ENCODE data around the gene NFE2L1. TPM values are rescaled to one million over a fixed set of nuclear protein-coding genes. Genes with fewer than 3 reads are reported as not detected.
"Not testable (repeated sequence)": the region's sequence is repeated elsewhere in the genome, so short reads cannot be mapped to it uniquely, and the experiment has no call there.

The NFE2L1 gene
- total RNA-seq, 1 experiment from 2014 or later = 149 TPM

DNA sequence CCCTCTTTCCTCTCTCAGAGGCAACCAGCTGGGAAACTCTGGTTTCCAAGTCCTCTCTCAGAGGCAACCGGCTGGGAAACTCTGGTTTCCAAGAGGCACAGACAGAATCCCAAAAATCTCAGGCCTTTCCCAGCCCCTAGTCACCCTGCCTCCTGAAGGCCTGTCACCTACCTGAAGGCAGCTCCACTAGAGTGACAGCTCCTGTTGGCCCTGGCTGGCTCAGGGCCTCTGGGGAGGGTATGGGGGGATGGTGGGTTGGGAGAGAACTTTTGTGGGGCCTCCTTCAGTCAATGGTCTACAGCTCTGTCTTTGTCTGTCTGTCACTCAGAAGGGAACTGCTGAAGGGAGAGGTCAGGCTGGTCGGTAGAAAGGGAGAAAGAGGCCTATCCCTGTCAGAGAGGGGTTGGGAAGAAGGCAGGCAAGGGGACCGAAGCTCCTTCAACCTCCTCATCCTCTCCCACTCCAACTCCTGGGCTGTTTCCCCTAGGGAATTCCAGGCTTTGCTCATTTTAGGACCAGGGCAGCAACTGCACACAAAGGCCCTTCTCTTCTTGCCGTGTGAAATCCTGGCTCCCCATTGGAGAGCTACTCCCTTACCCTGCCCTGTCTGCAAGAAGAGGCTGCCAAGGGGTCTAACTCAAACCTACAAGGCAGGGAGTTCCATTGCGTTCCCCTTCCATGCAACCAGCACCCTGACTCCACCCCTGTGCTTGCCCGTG lies 34.1 kb upstream of the NFE2L1 start:
- no peak for DNase-seq (ENCODE audit: low spot score)
- Histone ChIP-seq H3K4me3 (ENCODE audit: low read depth, low read length, poor library complexity, severe bottlenecking) (no peak overlapping the region), H3K27me3 (replicated peaks; ENCODE audit: insufficient read depth, low read depth, low read length, poor library complexity) (no peaks in the 10 kb centered on the region), H3K9me3 (ENCODE audit: low read depth, low read length, poor library complexity, severe bottlenecking) (no peaks in the 10 kb centered on the region), H3K36me3 (ENCODE audit: insufficient read depth, low read length, poor library complexity, severe bottlenecking) (no peaks in the 10 kb centered on the region), H3K4me1 (ENCODE audit: insufficient read depth, low read length, poor library complexity, severe bottlenecking) (peaks cover 65% of the 10 kb centered on the region), H3K27ac (ENCODE audit: low read depth, low read length, poor library complexity, severe bottlenecking) (peak overlapping the region; percentile 83)
- no TSS peak for BruUV-seq (replicated peaks)
- CTCF ChIA-PET = interaction anchor here (2.1 kb wide), 1 partner anchor 36 kb away, joined by 23 read pairs; no protein-coding TSS in a partner anchor
- intact Hi-C loops (cut with micrococcal nuclease; ENCODE audit: unreplicated experiment) = no loop called here
- TF ChIP-seq, protein P1, sequence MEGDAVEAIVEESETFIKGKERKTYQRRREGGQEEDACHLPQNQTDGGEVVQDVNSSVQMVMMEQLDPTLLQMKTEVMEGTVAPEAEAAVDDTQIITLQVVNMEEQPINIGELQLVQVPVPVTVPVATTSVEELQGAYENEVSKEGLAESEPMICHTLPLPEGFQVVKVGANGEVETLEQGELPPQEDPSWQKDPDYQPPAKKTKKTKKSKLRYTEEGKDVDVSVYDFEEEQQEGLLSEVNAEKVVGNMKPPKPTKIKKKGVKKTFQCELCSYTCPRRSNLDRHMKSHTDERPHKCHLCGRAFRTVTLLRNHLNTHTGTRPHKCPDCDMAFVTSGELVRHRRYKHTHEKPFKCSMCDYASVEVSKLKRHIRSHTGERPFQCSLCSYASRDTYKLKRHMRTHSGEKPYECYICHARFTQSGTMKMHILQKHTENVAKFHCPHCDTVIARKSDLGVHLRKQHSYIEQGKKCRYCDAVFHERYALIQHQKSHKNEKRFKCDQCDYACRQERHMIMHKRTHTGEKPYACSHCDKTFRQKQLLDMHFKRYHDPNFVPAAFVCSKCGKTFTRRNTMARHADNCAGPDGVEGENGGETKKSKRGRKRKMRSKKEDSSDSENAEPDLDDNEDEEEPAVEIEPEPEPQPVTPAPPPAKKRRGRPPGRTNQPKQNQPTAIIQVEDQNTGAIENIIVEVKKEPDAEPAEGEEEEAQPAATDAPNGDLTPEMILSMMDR (conservative IDR thresholded peaks at IDR 0.05; ENCODE audit: low read depth, low read length) = no peak
- no peak for TF ChIP-seq EZH2 (IDR thresholded peaks at IDR 0.05; ENCODE audit: borderline replicate concordance, low read depth, low read length, poor library complexity, severe bottlenecking)
- POLR2A ChIA-PET (ENCODE audit: low non-redundant PET) = no interaction called here

GRCh38 chr17:48014595-48015111 lies 33.5 kb upstream of the NFE2L1 start:
- no TSS peak for BruUV-seq (replicated peaks)
- TF ChIP-seq, protein P1 (conservative IDR thresholded peaks at IDR 0.05; ENCODE audit: low read depth, low read length) = no peak
- no peak for TF ChIP-seq EZH2 (IDR thresholded peaks at IDR 0.05; ENCODE audit: borderline replicate concordance, low read depth, low read length, poor library complexity, severe bottlenecking)
- DNase-seq (ENCODE audit: low spot score) = peak; percentile 91
- no peak overlapping the region for H3K4me3 ChIP-seq (ENCODE audit: low read depth, low read length, poor library complexity, severe bottlenecking)
- ChIA-PET POLR2A (ENCODE audit: low non-redundant PET) (no interaction called here), CTCF (interaction anchor here (2.1 kb wide), 1 partner anchor 36 kb away, joined by 23 read pairs; no protein-coding TSS in a partner anchor)
- H3K9me3 ChIP-seq (ENCODE audit: low read depth, low read length, poor library complexity, severe bottlenecking) = no peaks in the 10 kb centered on the region
- no peaks in the 10 kb centered on the region for H3K27me3 ChIP-seq (replicated peaks; ENCODE audit: insufficient read depth, low read depth, low read length, poor library complexity)
- no peaks in the 10 kb centered on the region for H3K36me3 ChIP-seq (ENCODE audit: insufficient read depth, low read length, poor library complexity, severe bottlenecking)
- H3K27ac ChIP-seq (ENCODE audit: low read depth, low read length, poor library complexity, severe bottlenecking) = peak overlapping the region; percentile 83
- intact Hi-C loops (cut with micrococcal nuclease; ENCODE audit: unreplicated experiment) = loop anchor here (5.0 kb wide), 1 partner anchor 172 kb away; the partner anchor contains the start of gene SCRN2
- peaks cover 65% of the 10 kb centered on the region for H3K4me1 ChIP-seq (ENCODE audit: insufficient read depth, low read length, poor library complexity, severe bottlenecking)

DNA sequence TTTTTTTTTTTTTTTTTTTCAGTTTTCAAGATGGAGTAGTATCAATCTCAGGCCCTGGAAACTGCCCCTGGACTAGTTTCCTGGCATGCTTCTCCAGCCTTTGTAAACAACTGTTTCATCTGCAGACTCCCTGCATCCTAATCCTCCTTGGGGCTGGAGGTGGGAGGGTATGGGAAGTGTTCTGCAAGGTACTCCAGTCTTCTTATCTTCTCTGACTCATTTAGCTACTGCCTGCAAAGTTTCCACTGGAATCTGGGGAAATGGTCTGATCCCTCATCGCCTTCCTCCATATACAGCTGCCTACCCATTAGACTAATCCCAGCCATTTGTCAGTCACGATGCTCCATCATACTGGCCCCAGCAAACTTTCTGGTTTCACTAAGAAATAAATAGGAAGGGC lies 32.0 kb upstream of the NFE2L1 start:
- no peaks in the 10 kb centered on the region for H3K9me3 ChIP-seq (ENCODE audit: low read depth, low read length, poor library complexity, severe bottlenecking)
- TF ChIP-seq EZH2 (IDR thresholded peaks at IDR 0.05; ENCODE audit: borderline replicate concordance, low read depth, low read length, poor library complexity, severe bottlenecking) = no peak
- TF ChIP-seq, protein P1 (conservative IDR thresholded peaks at IDR 0.05; ENCODE audit: low read depth, low read length) = no peak
- POLR2A ChIA-PET (ENCODE audit: low non-redundant PET) = no interaction called here
- CTCF ChIA-PET = interaction anchor here (0.6 to 1.5 kb wide), 3 partner anchors 38 to 475 kb away, joined by 3 to 6 read pairs (median 4); no protein-coding TSS in a partner anchor
- DNase-seq (ENCODE audit: low spot score) = no peak
- no peak overlapping the region for H3K4me3 ChIP-seq (ENCODE audit: low read depth, low read length, poor library complexity, severe bottlenecking)
- H3K27me3 ChIP-seq (replicated peaks; ENCODE audit: insufficient read depth, low read depth, low read length, poor library complexity) = no peaks in the 10 kb centered on the region
- peak overlapping the region; percentile 31 for H3K27ac ChIP-seq (ENCODE audit: low read depth, low read length, poor library complexity, severe bottlenecking)
- intact Hi-C loops (cut with micrococcal nuclease; ENCODE audit: unreplicated experiment) = loop anchor here (5.0 kb wide), 1 partner anchor 174 kb away; the partner anchor contains the start of gene SCRN2
- H3K36me3 ChIP-seq (ENCODE audit: insufficient read depth, low read length, poor library complexity, severe bottlenecking) = no peaks in the 10 kb centered on the region
- H3K4me1 ChIP-seq (ENCODE audit: insufficient read depth, low read length, poor library complexity, severe bottlenecking) = peaks cover 62% of the 10 kb centered on the region
- BruUV-seq (replicated peaks) = no TSS peak

DNA sequence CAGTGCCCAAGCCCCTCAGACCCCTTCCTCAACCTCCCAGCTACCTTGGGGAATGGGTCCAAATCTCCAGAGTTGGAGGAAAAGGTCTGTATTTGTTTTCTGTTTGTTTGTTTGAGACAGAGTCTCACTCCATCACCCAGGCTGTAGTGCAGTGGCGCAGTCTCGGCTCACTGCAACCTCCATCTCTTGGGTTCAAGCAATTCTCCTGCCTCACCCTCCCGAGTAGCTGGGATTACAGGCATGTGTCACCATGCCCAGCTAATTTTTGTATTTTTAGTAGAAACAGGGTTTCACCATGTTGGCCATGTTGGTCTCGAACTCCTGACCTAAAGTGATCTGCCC lies 30.4 kb upstream of the NFE2L1 start:
- intact Hi-C loops (cut with micrococcal nuclease; ENCODE audit: unreplicated experiment) = loop anchor here (1.0 to 5.0 kb wide), 3 partner anchors 39 to 175 kb away; partner anchors contain the start of gene SCRN2
- Histone ChIP-seq H3K4me1 (ENCODE audit: insufficient read depth, low read length, poor library complexity, severe bottlenecking) (peaks cover 64% of the 10 kb centered on the region), H3K27ac (ENCODE audit: low read depth, low read length, poor library complexity, severe bottlenecking) (peak overlapping the region; percentile 41)
- POLR2A ChIA-PET (ENCODE audit: low non-redundant PET); BruUV-seq (replicated peaks); DNase-seq (ENCODE audit: low spot score); H3K27me3 ChIP-seq (replicated peaks; ENCODE audit: insufficient read depth, low read depth, low read length, poor library complexity); H3K9me3 ChIP-seq (ENCODE audit: low read depth, low read length, poor library complexity, severe bottlenecking); H3K4me3 ChIP-seq (ENCODE audit: low read depth, low read length, poor library complexity, severe bottlenecking); H3K36me3 ChIP-seq (ENCODE audit: insufficient read depth, low read length, poor library complexity, severe bottlenecking): not testable (repeated sequence)
- CTCF ChIA-PET = interaction anchor here (0.9 to 2.3 kb wide), 10 partner anchors 14 to 71 kb away, joined by 3 to 45 read pairs (median 6); partner anchors contain the start of gene CDK5RAP3
